ENCODE data around the gene GBF1. TPM values are rescaled to one million over a fixed set of nuclear protein-coding genes. Genes with fewer than 3 reads are reported as not detected.

The GBF1 gene
- total RNA-seq, 1 experiment from 2014 or later = 69.8 TPM

GRCh38 chr10:102285133-102285532, 39.8 kb downstream of the GBF1 start:
- Histone ChIP-seq H3K9me3 (no peaks in the 10 kb centered on the region), H3K27me3 (replicated peaks; ENCODE audit: control insufficient read depth, insufficient read depth, low read length) (no peaks in the 10 kb centered on the region), H3K36me3 (ENCODE audit: control insufficient read depth, insufficient read depth, low read length) (0 out of 2 replicates have a peak, but pooled peaks cover 2% of the 10 kb centered on the region), H3K4me3 (ENCODE audit: low read depth, low read length) (no peak overlapping the region), H3K4me1 (no peaks in the 10 kb centered on the region)
- no peak for TF ChIP-seq CTCF (IDR thresholded peaks at IDR 0.05; ENCODE audit: insufficient read depth in 1 of 2, low read depth in 1 of 2, low read length in 1 of 2, severe bottlenecking in 1 of 2, unreplicated experiment in 1 of 2)
- Mint-ChIP-seq H3K27me3 (ENCODE audit: insufficient read depth, unreplicated experiment) (no peaks in the 10 kb centered on the region), H3K36me3 (ENCODE audit: insufficient read depth, unreplicated experiment) (peaks cover 10% of the 10 kb centered on the region), H3K9me3 (ENCODE audit: unreplicated experiment) (no peaks in the 10 kb centered on the region), H3K4me1 (ENCODE audit: low read depth, unreplicated experiment) (peaks cover 15% of the 10 kb centered on the region), H3K4me3 (ENCODE audit: unreplicated experiment) (no peak overlapping the region), H3K27ac (ENCODE audit: unreplicated experiment) (no peak overlapping the region)
- intact Hi-C loops (cut with micrococcal nuclease; ENCODE audit: unreplicated experiment) = no loop called here
- ChIA-PET POLR2A (no interaction called here), CTCF (interaction anchor here (1.0 to 1.3 kb wide), 3 partner anchors 36 to 62 kb away, joined by 3 read pairs; no protein-coding TSS in a partner anchor)
- DNase-seq = no peak
- BruUV-seq (replicated peaks) = no TSS peak

- no peak for TF ChIP-seq CTCF (IDR thresholded peaks at IDR 0.05; ENCODE audit: insufficient read depth in 1 of 2, low read depth in 1 of 2, low read length in 1 of 2, severe bottlenecking in 1 of 2, unreplicated experiment in 1 of 2)
- H3K4me1 ChIP-seq = no peaks in the 10 kb centered on the region
- H3K27ac Mint-ChIP-seq (ENCODE audit: unreplicated experiment) = no peak overlapping the region
- no peak overlapping the region for H3K4me3 ChIP-seq (ENCODE audit: low read depth, low read length)
- peaks cover 9% of the 10 kb centered on the region for H3K4me1 Mint-ChIP-seq (ENCODE audit: low read depth, unreplicated experiment)
- no peaks in the 10 kb centered on the region for H3K9me3 ChIP-seq
- no peak for DNase-seq
- H3K4me3 Mint-ChIP-seq (ENCODE audit: unreplicated experiment) = no peak overlapping the region
- no TSS peak for BruUV-seq (replicated peaks)
- intact Hi-C loops (cut with micrococcal nuclease; ENCODE audit: unreplicated experiment) = no loop called here
- H3K27me3 Mint-ChIP-seq (ENCODE audit: insufficient read depth, unreplicated experiment) = no peaks in the 10 kb centered on the region
- H3K9me3 Mint-ChIP-seq (ENCODE audit: unreplicated experiment) = no peaks in the 10 kb centered on the region
- CTCF ChIA-PET = no interaction called here
- peaks cover 10% of the 10 kb centered on the region for H3K36me3 Mint-ChIP-seq (ENCODE audit: insufficient read depth, unreplicated experiment)
- POLR2A ChIA-PET = no interaction called here
- no peaks in the 10 kb centered on the region for H3K27me3 ChIP-seq (replicated peaks; ENCODE audit: control insufficient read depth, insufficient read depth, low read length)
- 0 out of 2 replicates have a peak, but pooled peaks cover 2% of the 10 kb centered on the region for H3K36me3 ChIP-seq (ENCODE audit: control insufficient read depth, insufficient read depth, low read length)
Measured at GRCh38 chr10:102286216-102286615, 40.9 kb downstream of the GBF1 start.

GRCh38 chr10:102287538-102287937, 42.2 kb downstream of the GBF1 start:
- no peak for TF ChIP-seq CTCF (IDR thresholded peaks at IDR 0.05; ENCODE audit: insufficient read depth in 1 of 2, low read depth in 1 of 2, low read length in 1 of 2, severe bottlenecking in 1 of 2, unreplicated experiment in 1 of 2)
- Mint-ChIP-seq H3K27me3 (ENCODE audit: insufficient read depth, unreplicated experiment) (no peaks in the 10 kb centered on the region), H3K9me3 (ENCODE audit: unreplicated experiment) (no peaks in the 10 kb centered on the region), H3K27ac (ENCODE audit: unreplicated experiment) (no peak overlapping the region), H3K4me1 (ENCODE audit: low read depth, unreplicated experiment) (peaks cover 9% of the 10 kb centered on the region), H3K4me3 (ENCODE audit: unreplicated experiment) (no peak overlapping the region), H3K36me3 (ENCODE audit: insufficient read depth, unreplicated experiment) (peaks cover 10% of the 10 kb centered on the region)
- H3K4me1 ChIP-seq = no peaks in the 10 kb centered on the region
- H3K27me3 ChIP-seq (replicated peaks; ENCODE audit: control insufficient read depth, insufficient read depth, low read length) = no peaks in the 10 kb centered on the region
- H3K9me3 ChIP-seq = no peaks in the 10 kb centered on the region
- H3K36me3 ChIP-seq (ENCODE audit: control insufficient read depth, insufficient read depth, low read length) = 0 out of 2 replicates have a peak, but pooled peaks cover 2% of the 10 kb centered on the region
- CTCF ChIA-PET = no interaction called here
- DNase-seq = no peak
- BruUV-seq (replicated peaks) = no TSS peak
- H3K4me3 ChIP-seq (ENCODE audit: low read depth, low read length) = no peak overlapping the region
- intact Hi-C loops (cut with micrococcal nuclease; ENCODE audit: unreplicated experiment) = no loop called here
- POLR2A ChIA-PET = no interaction called here
